SU-DHL-6 (cell line): ENCODE measurements around the gene SCN3A.

ENCODE experiments used
- H2AFZ ChIP-seq: fragments of 200-600 bp; sonication (generic); 2 replicates; pipeline ENCODE4 v1.6.1; 2014; ENCODE audit warnings: low read depth, mild to moderate bottlenecking, moderate library complexity, mixed read lengths, antibody characterized with exemption, low read length; ENCODE audit not compliant: severe bottlenecking
- H3F3A ChIP-seq: fragments of 200-600 bp; shearing (Covaris generic); 2 replicates; pipeline ENCODE4 v1.6.0; 2016; ENCODE audit warnings: antibody characterized with exemption, mild to moderate bottlenecking; ENCODE audit not compliant: insufficient read depth
- H3K27ac ChIP-seq: fragments of 200-600 bp; sonication (generic); 2 replicates; pipeline ENCODE4 v1.5.1; 2016; ENCODE audit warnings: low read depth, mild to moderate bottlenecking, low read length, moderate library complexity, mixed read lengths
- H3K27me3 ChIP-seq: fragments of 200-600 bp; sonication (generic), shearing (Covaris generic); 2 replicates; pipeline ENCODE4 v1.6.0; 2014; ENCODE audit warnings: mild to moderate bottlenecking, low read length
- H3K36me3 ChIP-seq: fragments of 200-600 bp; sonication (generic); 2 replicates; pipeline ENCODE4 v1.6.1; 2014; ENCODE audit warnings: mild to moderate bottlenecking, low read length, mixed read lengths
- H3K4me2 ChIP-seq: fragments of 300-600, 200-600 bp; shearing (Covaris generic), sonication (generic); 2 replicates; pipeline ENCODE4 v1.6.0; 2014; ENCODE audit warnings: low read length, low read depth, mild to moderate bottlenecking; ENCODE audit not compliant: poor library complexity, severe bottlenecking
- H3K4me3 ChIP-seq: fragments of 200-600 bp; sonication (generic); 2 replicates; pipeline ENCODE4 v1.5.1; 2014; ENCODE audit warnings: antibody characterized with exemption, low read length, mild to moderate bottlenecking, mixed read lengths; ENCODE audit not compliant: insufficient read depth, poor library complexity, severe bottlenecking
- H3K79me2 ChIP-seq: fragments of 200-600 bp; sonication (generic); 2 replicates; pipeline ENCODE4 v1.6.1; 2014; ENCODE audit warnings: mild to moderate bottlenecking, low read length, moderate library complexity; ENCODE audit not compliant: insufficient read depth
- H3K9ac ChIP-seq: fragments of 200-600 bp; sonication (generic); 2 replicates; pipeline ENCODE4 v1.7.0; 2014; ENCODE audit warnings: mild to moderate bottlenecking, low read length
- H3K9me2 ChIP-seq: fragments of 200-600 bp; sonication (generic); replicated peaks from 2 replicates; pipeline ENCODE4 v1.6.1; 2014; ENCODE audit warnings: low read length; ENCODE audit not compliant: insufficient read depth
- H3K9me3 ChIP-seq: fragments of 200-600 bp; sonication (generic); 2 replicates; pipeline ENCODE4 v1.6.1; 2014; ENCODE audit warnings: low read length, mixed read lengths; ENCODE audit not compliant: insufficient read depth
- H4K20me1 ChIP-seq: fragments of 200-600 bp; sonication (generic); 2 replicates; pipeline ENCODE4 v1.6.1; 2014; ENCODE audit warnings: low read depth, mild to moderate bottlenecking, antibody characterized with exemption, low read length, moderate library complexity, mixed read lengths
- CTCF ChIP-seq: fragments of 200-600 bp; sonication (generic); IDR thresholded peaks from one replicate; pipeline ENCODE4 v1.5.1; 2017; ENCODE audit warnings: antibody characterized with exemption, mild to moderate bottlenecking, low read length, moderate library complexity; ENCODE audit not compliant: insufficient read depth, poor library complexity, severe bottlenecking
- EZH2phosphoT487 ChIP-seq: fragments of 200-600 bp; sonication (generic), shearing (Covaris generic); conservative IDR thresholded peaks from 2 replicates; pipeline ENCODE4 v1.6.1; 2018; ENCODE audit warnings: mild to moderate bottlenecking, antibody characterized with exemption, low read length, moderate library complexity, mixed read lengths

SCN3A gene

GRCh38 chr2:165058476-165059265 lies 145.2 kb downstream of the SCN3A start:
- no peak overlapping the region for H3K4me3 ChIP-seq
- H3K79me2 ChIP-seq, result no peaks in the 10 kb centered on the region
- TF ChIP-seq EZH2phosphoT487 (no peak), CTCF (no peak)
- H3K9ac ChIP-seq, result no peak overlapping the region
- H2AFZ ChIP-seq, result no peak overlapping the region
- no peak overlapping the region for H3K4me2 ChIP-seq
- no peaks in the 10 kb centered on the region for H3K27me3 ChIP-seq
- H3F3A ChIP-seq, result no peaks in the 10 kb centered on the region
- H4K20me1 ChIP-seq, result no peaks in the 10 kb centered on the region
- H3K9me3 ChIP-seq, result no peaks in the 10 kb centered on the region
- no peaks in the 10 kb centered on the region for H3K36me3 ChIP-seq
- no peak overlapping the region for H3K27ac ChIP-seq
- H3K9me2 ChIP-seq, result no peaks in the 10 kb centered on the region

- Histone ChIP-seq H2AFZ (no peak overlapping the region), H3K27me3 (no peaks in the 10 kb centered on the region), H3F3A (no peaks in the 10 kb centered on the region), H3K4me3 (no peak overlapping the region), H3K9me2 (no peaks in the 10 kb centered on the region), H4K20me1 (no peaks in the 10 kb centered on the region), H3K9ac (no peak overlapping the region), H3K27ac (no peak overlapping the region), H3K36me3 (no peaks in the 10 kb centered on the region), H3K79me2 (no peaks in the 10 kb centered on the region), H3K4me2 (no peak overlapping the region), H3K9me3 (no peaks in the 10 kb centered on the region)
- TF ChIP-seq EZH2phosphoT487 (no peak), CTCF (no peak)
These were observed 145.9 kb downstream of the SCN3A start for GRCh38 chr2:165057931-165058330.

GRCh38 chr2:165057308-165057707 lies 146.5 kb downstream of the SCN3A start:
- Histone ChIP-seq H2AFZ (no peak overlapping the region), H3K4me3 (no peak overlapping the region), H3K9me2 (no peaks in the 10 kb centered on the region), H3F3A (no peaks in the 10 kb centered on the region), H3K36me3 (no peaks in the 10 kb centered on the region), H4K20me1 (no peaks in the 10 kb centered on the region), H3K79me2 (no peaks in the 10 kb centered on the region), H3K9ac (no peak overlapping the region), H3K27me3 (no peaks in the 10 kb centered on the region), H3K27ac (no peak overlapping the region), H3K9me3 (no peaks in the 10 kb centered on the region), H3K4me2 (no peak overlapping the region)
- TF ChIP-seq CTCF (no peak), EZH2phosphoT487 (no peak)
